ENCODE results near the gene LAMC3.

- TF ChIP-seq POLR2AphosphoS5 (IDR thresholded peaks at IDR 0.05; ENCODE audit: control insufficient read depth, insufficient read depth, low read depth, low read length) (no peak), CTCF (IDR thresholded peaks at IDR 0.05 in 2 of 3, conservative IDR thresholded peaks at IDR 0.05 in 1 of 3; ENCODE audit: insufficient read depth in 2 of 3, low read depth in 1 of 3, low read length in 3 of 3) (no peak), IRF9 (tag; IDR thresholded peaks at IDR 0.05) (no peak), RBBP5 (IDR thresholded peaks at IDR 0.05; ENCODE audit: borderline replicate concordance, insufficient read depth, low read length, poor library complexity, severe bottlenecking) (no peak), MYNN (IDR thresholded peaks at IDR 0.05) (no peak), MYNN (CRISPR knock-in tag; IDR thresholded peaks at IDR 0.05) (no peak), TCF7L2 (IDR thresholded peaks at IDR 0.05; ENCODE audit: low read depth, low read length) (no peak)
These were observed 48.2 kb upstream of the LAMC3 start for GRCh38 chr9:130960522-130961378.

Measured in K562 (cell line).